GM23248 (cell line): ENCODE measurements around the gene SEZ6L. TPM values are rescaled to one million over a fixed set of nuclear protein-coding genes. Genes with fewer than 3 reads are reported as not detected.

Experiments used
- DNase-seq: peaks from one replicate; pipeline ENCODE4 v3.0.0-alpha.2; 2015
- H2AFZ ChIP-seq: fragments of 200-600 bp; sonication (generic); 2 replicates; pipeline ENCODE4 v1.6.1; 2016; ENCODE audit warnings: antibody characterized with exemption
- H3F3A ChIP-seq: fragments of 200-600 bp; sonication (generic); 2 replicates; pipeline ENCODE4 v1.6.1; 2016; ENCODE audit warnings: mild to moderate bottlenecking, antibody characterized with exemption, mixed run types; ENCODE audit not compliant: insufficient read depth
- H3K27ac ChIP-seq: fragments of 200-600 bp; sonication (generic); 2 replicates; pipeline ENCODE4 v1.5.1; 2016; ENCODE audit warnings: mild to moderate bottlenecking
- H3K27me3 ChIP-seq: fragments of 200-600 bp; sonication (generic); replicated peaks from 2 replicates; pipeline ENCODE4 v1.6.1; 2016; ENCODE audit warnings: mild to moderate bottlenecking; ENCODE audit not compliant: insufficient read depth
- H3K36me3 ChIP-seq: fragments of 200-600 bp; sonication (generic); 2 replicates; pipeline ENCODE4 v1.6.1; 2016; ENCODE audit warnings: low read depth, mild to moderate bottlenecking
- H3K4me1 ChIP-seq: fragments of 200-600 bp; sonication (generic); 2 replicates; pipeline ENCODE4 v1.6.1; 2016; ENCODE audit warnings: mild to moderate bottlenecking; ENCODE audit not compliant: insufficient read depth
- H3K4me2 ChIP-seq: fragments of 200-600 bp; sonication (generic); one replicate; pipeline ENCODE4 v1.6.1; 2016; ENCODE audit warnings: mild to moderate bottlenecking; ENCODE audit not compliant: unreplicated experiment
- H3K4me3 ChIP-seq: fragments of 200-600 bp; sonication (generic); 2 replicates; pipeline ENCODE4 v1.5.1; 2016; ENCODE audit warnings: mild to moderate bottlenecking
- H3K79me2 ChIP-seq: fragments of 200-600 bp; sonication (generic); 2 replicates; pipeline ENCODE4 v1.6.1; 2016; ENCODE audit warnings: mild to moderate bottlenecking; ENCODE audit not compliant: insufficient read depth
- H3K9ac ChIP-seq: fragments of 200-600 bp; sonication (generic); 2 replicates; pipeline ENCODE4 v1.6.1; 2016; ENCODE audit warnings: mild to moderate bottlenecking
- H3K9me2 ChIP-seq: fragments of 200-600 bp; sonication (generic); 2 replicates; pipeline ENCODE4 v1.6.1; 2016; ENCODE audit warnings: mixed run types, mild to moderate bottlenecking, moderate library complexity; ENCODE audit not compliant: insufficient read depth
- H3K9me3 ChIP-seq: fragments of 200-600 bp; sonication (generic); one replicate; pipeline ENCODE4 v1.6.1; 2017; ENCODE audit warnings: low read depth
- H4K20me1 ChIP-seq: fragments of 200-600 bp; sonication (generic); 2 replicates; pipeline ENCODE4 v1.6.0; 2016; ENCODE audit not compliant: insufficient read depth
- EZH2 ChIP-seq: fragments of 200-600 bp; sonication (generic); IDR thresholded peaks from 2 replicates; pipeline ENCODE4 v1.6.1; 2018; ENCODE audit warnings: antibody characterized with exemption, mild to moderate bottlenecking; ENCODE audit not compliant: insufficient read depth, poor library complexity, severe bottlenecking
- EZH2phosphoT487 ChIP-seq: fragments of 200-600 bp; sonication (generic); IDR thresholded peaks from 2 replicates; pipeline ENCODE4 v1.6.1; 2018; ENCODE audit warnings: antibody characterized with exemption, moderate library complexity, mild to moderate bottlenecking, low read depth; ENCODE audit not compliant: insufficient read depth
- WGBS, 2 experiments: methylation state at CpG; one replicate each; pipeline ENCODE4 v1.1.6; 2015 to 2017; ENCODE audit warnings: low lambda C conversion rate in 2 of 2, low coverage in 1 of 2; ENCODE audit errors: missing lambda C conversion rate in 2 of 2; 5-methylcytosine and 5-hydroxymethylcytosine counted together
- in situ Hi-C: fragments of 300-500 bp; cut with MboI; formaldehyde crosslinking; loops from 2 replicates; pipeline ENCODE4 v1.15.0; 2020
- polyA plus RNA-seq: library from polyadenylated mRNA; unstranded; fragments of >200 nt; fragmentation: Nextera tagmentation; extraction: Ambion mirVana; gene quantifications from 2 replicates; pipeline ENCODE4 v1.2.1, GENCODE V29; 2016
- total RNA-seq: library from RNA; depleted of rRNA; stranded (reverse); fragments of >200 nt; shearing (Covaris generic); gene quantifications from 2 replicates; pipeline ENCODE4 v1.2.3, GENCODE V29; 2014

SEZ6L gene
- total and polyA plus RNA-seq, 2 experiments from 2014 or later = under 0.01 to 0.18 TPM

- WGBS, 2 experiments = 41 to 49% methylated on average over 6 of the region's 6 CpGs
- Histone ChIP-seq H3K79me2 (no peaks in the 10 kb centered on the region), H3K9me2 (no peaks in the 10 kb centered on the region), H3K9ac (no peak overlapping the region), H3K4me2 (no peak overlapping the region), H3K36me3 (no peaks in the 10 kb centered on the region), H3K4me1 (peaks cover 11% of the 10 kb centered on the region), H2AFZ (no peak overlapping the region), H3K27ac (no peak overlapping the region), H3K4me3 (no peak overlapping the region), H3K9me3 (no peaks in the 10 kb centered on the region), H3F3A (peaks cover 4% of the 10 kb centered on the region), H4K20me1 (no peaks in the 10 kb centered on the region), H3K27me3 (peaks cover 11% of the 10 kb centered on the region; the same call in 1 of the 2 replicates)
- in situ Hi-C loops = loop anchor here (25.0 kb wide), 1 partner anchor 102 kb away; no protein-coding TSS in a partner anchor
- no peak for TF ChIP-seq EZH2
- TF ChIP-seq EZH2phosphoT487 = no peak
- DNase-seq = no peak
Observed at GRCh38 chr22:26314656-26315055, 145.4 kb downstream of the SEZ6L start.

GRCh38 chr22:26316732-26317285 is 147.5 kb downstream of the SEZ6L start:
- H3K9me2 ChIP-seq = no peaks in the 10 kb centered on the region
- H3K4me1 ChIP-seq = peaks cover 19% of the 10 kb centered on the region
- H3F3A ChIP-seq = peaks cover 20% of the 10 kb centered on the region
- WGBS, 2 experiments = 58 to 71% methylated on average over 2 of the region's 2 CpGs
- H3K9ac ChIP-seq = no peak overlapping the region
- H4K20me1 ChIP-seq = no peaks in the 10 kb centered on the region
- no peaks in the 10 kb centered on the region for H3K36me3 ChIP-seq
- DNase-seq = no peak
- in situ Hi-C loops = loop anchor here (25.0 kb wide), 1 partner anchor 105 kb away; no protein-coding TSS in a partner anchor
- TF ChIP-seq EZH2phosphoT487 (no peak), EZH2 (no peak)
- H3K4me3 ChIP-seq = no peak overlapping the region
- no peaks in the 10 kb centered on the region for H3K9me3 ChIP-seq
- no peak overlapping the region for H2AFZ ChIP-seq
- H3K4me2 ChIP-seq = no peak overlapping the region
- H3K79me2 ChIP-seq = no peaks in the 10 kb centered on the region
- H3K27ac ChIP-seq = no peak overlapping the region
- peaks cover 4% of the 10 kb centered on the region; the same call in 1 of the 2 replicates for H3K27me3 ChIP-seq

GRCh38 chr22:26318975-26319374 is 149.7 kb downstream of the SEZ6L start:
- H3K4me3 ChIP-seq = no peak overlapping the region
- H3K9me2 ChIP-seq = no peaks in the 10 kb centered on the region
- no peaks in the 10 kb centered on the region for H3K79me2 ChIP-seq
- no peak overlapping the region for H3K9ac ChIP-seq
- TF ChIP-seq EZH2 (no peak), EZH2phosphoT487 (no peak)
- H4K20me1 ChIP-seq = no peaks in the 10 kb centered on the region
- H2AFZ ChIP-seq = peak overlapping the region; percentile 1; the same call in 1 of the 2 replicates
- peak overlapping the region; percentile 20 for H3K4me2 ChIP-seq
- H3K36me3 ChIP-seq = no peaks in the 10 kb centered on the region
- DNase-seq = peak; percentile 88
- no peaks in the 10 kb centered on the region for H3K9me3 ChIP-seq
- peaks cover 37% of the 10 kb centered on the region for H3F3A ChIP-seq
- WGBS, 2 experiments = 34 to 40% methylated on average over 6 of the region's 6 CpGs
- H3K27ac ChIP-seq = peak overlapping the region; percentile 48
- no peaks in the 10 kb centered on the region; the same call in 1 of the 2 replicates for H3K27me3 ChIP-seq
- in situ Hi-C loops = loop anchor here (25.0 kb wide), 1 partner anchor 107 kb away; no protein-coding TSS in a partner anchor
- peaks cover 38% of the 10 kb centered on the region for H3K4me1 ChIP-seq

DNA sequence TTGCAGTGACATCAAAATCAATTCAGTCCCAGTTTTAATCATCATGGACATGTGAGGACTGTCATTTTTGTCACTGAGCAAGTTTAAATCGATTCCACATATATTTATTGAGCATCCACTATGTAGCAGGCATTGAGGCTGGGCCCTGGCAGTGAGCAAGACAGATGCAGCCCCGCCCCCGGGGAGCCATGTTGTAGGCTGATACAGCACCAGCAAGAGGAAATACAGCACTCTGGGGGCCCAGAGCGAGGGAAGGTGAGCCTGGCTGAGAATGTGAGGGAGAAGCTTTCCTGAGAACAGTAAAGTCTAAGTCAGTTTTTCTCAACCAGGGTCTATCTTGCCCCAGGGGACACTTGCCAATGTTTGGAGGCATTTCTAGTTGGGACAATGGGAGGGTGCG is 151.2 kb downstream of the SEZ6L start:
- peak; percentile 39 for DNase-seq
- Histone ChIP-seq H3K9me3 (no peaks in the 10 kb centered on the region), H3K4me3 (no peak overlapping the region), H3F3A (peaks cover 37% of the 10 kb centered on the region), H4K20me1 (no peaks in the 10 kb centered on the region), H3K27me3 (no peaks in the 10 kb centered on the region), H3K27ac (peak overlapping the region; percentile 99; the same call in 1 of the 2 replicates), H2AFZ (no peak overlapping the region), H3K9me2 (no peaks in the 10 kb centered on the region), H3K79me2 (no peaks in the 10 kb centered on the region), H3K4me2 (no peak overlapping the region), H3K4me1 (peaks cover 38% of the 10 kb centered on the region), H3K9ac (no peak overlapping the region), H3K36me3 (no peaks in the 10 kb centered on the region)
- WGBS, 2 experiments = 73 to 78% methylated on average over 5 of the region's 5 CpGs
- TF ChIP-seq EZH2phosphoT487 (no peak), EZH2 (no peak)
- in situ Hi-C loops = loop anchor here (25.0 kb wide), 1 partner anchor 108 kb away; no protein-coding TSS in a partner anchor
